Measurements from ENCODE around the gene DHX16. TPM values are rescaled to one million over a fixed set of nuclear protein-coding genes. Genes with fewer than 3 reads are reported as not detected.

The DHX16 gene
- total RNA-seq, 1 experiment from 2014 or later = 34.8 TPM

- Histone ChIP-seq H4K5ac (ENCODE audit: insufficient read length, low read depth, low read length) (no peak overlapping the region), H3K14ac (ENCODE audit: insufficient read depth, low read length) (no peak overlapping the region), H3T11ph (ENCODE audit: low read length) (no peak overlapping the region), H3K56ac (ENCODE audit: insufficient read length, low read depth, low read length) (no peak overlapping the region), H2BK5ac (ENCODE audit: insufficient read length, low read length) (no peak overlapping the region), H2AK5ac (ENCODE audit: insufficient read length, low read length) (no peak overlapping the region), H2BK120ac (ENCODE audit: low read depth, low read length, poor library complexity, severe bottlenecking) (no peak overlapping the region), H4K8ac (replicated peaks; ENCODE audit: insufficient read length, low read depth, low read length) (no peak overlapping the region), H2BK20ac (ENCODE audit: low read depth, low read length, poor library complexity, severe bottlenecking) (no peak overlapping the region), H3K4me2 (ENCODE audit: insufficient read depth, insufficient read length, low read length) (no peak overlapping the region), H3K79me1 (ENCODE audit: insufficient read depth, low read depth, low read length, poor library complexity, severe bottlenecking) (no peaks in the 10 kb centered on the region), H3K23me2 (ENCODE audit: insufficient read length, low read depth, low read length, poor library complexity, severe bottlenecking) (peaks cover 15% of the 10 kb centered on the region), H3K4ac (ENCODE audit: low read depth, low read length) (no peak overlapping the region), H3K9ac (ENCODE audit: extremely low read depth, insufficient read length, low read length) (no peak overlapping the region), H3K79me2 (ENCODE audit: insufficient read depth, low read length) (peaks cover 2% of the 10 kb centered on the region; the same call in 1 of the 2 replicates), H2BK15ac (ENCODE audit: low read depth, low read length) (no peak overlapping the region), H4K20me1 (ENCODE audit: control insufficient read depth, insufficient read depth, insufficient read length) (no peaks in the 10 kb centered on the region), H3K27me3 (ENCODE audit: insufficient read depth, low read length) (no peaks in the 10 kb centered on the region), H3K27ac (ENCODE audit: insufficient read length, low read depth, low read length) (no peak overlapping the region), H3K9me3 (ENCODE audit: control insufficient read depth, low read depth, low read length) (no peaks in the 10 kb centered on the region), H2BK12ac (ENCODE audit: insufficient read length, low read depth, low read length) (no peak overlapping the region), H3K23ac (ENCODE audit: insufficient read length, low read depth, low read length) (no peak overlapping the region), H3K18ac (ENCODE audit: insufficient read length, low read depth, low read length) (no peak overlapping the region), H4K91ac (ENCODE audit: insufficient read length, low read depth, low read length) (no peak overlapping the region), H2AFZ (ENCODE audit: low read length) (no peak overlapping the region), H3K4me1 (ENCODE audit: insufficient read depth, low read length) (peaks cover 4% of the 10 kb centered on the region; the same call in 1 of the 2 replicates)
- no peaks in the 10 kb centered on the region; the same call in 1 of the 2 replicates for H3K27me3 Mint-ChIP-seq (ENCODE audit: low read depth)
- H3K36me3 Mint-ChIP-seq (ENCODE audit: insufficient read depth in 1 of 3, low read depth in 3 of 3) = peaks cover 41 to 82% (median 67%) of the 10 kb centered on the region in 3 experiments
- WGBS (ENCODE audit: extremely low coverage, insufficient read length, low lambda C conversion rate) = no CpG with 5 or more reads among the region's 2 CpGs
- H3K4me3 Mint-ChIP-seq = no peak overlapping the region
- peaks cover 5 to 9% of the 10 kb centered on the region in 2 experiments; a peak in 3 of 5 replicates for H3K9me3 Mint-ChIP-seq
- H3K4me1 Mint-ChIP-seq = peaks cover 31 to 39% of the 10 kb centered on the region in 2 experiments
- no peak for TF ChIP-seq CTCF (conservative IDR thresholded peaks at IDR 0.05)
- DNase-seq = no peak
- peak overlapping the region in 1 of 3 experiments; percentile 79; a peak in 2 of 7 replicates for H3K27ac Mint-ChIP-seq
Measured at GRCh38 chr6:30611856-30612194, 61.0 kb downstream of the DHX16 start.

All from H9 (cell line).